OCI-LY7 (cell line): Measurements from ENCODE around the gene RNGTT. TPM values are rescaled to one million over a fixed set of nuclear protein-coding genes. Genes with fewer than 3 reads are reported as not detected.

Experiments used
- BruUV-seq: library from RNA; stranded (reverse); fragments of 400-500 nt; replicated peaks from 2 replicates; lab custom pipeline; 2021; lab: Mats Ljungman, UMichigan
- CTCF ChIA-PET: fragments of 300-600 bp; sonication (Branson Sonifier 250); formaldehyde crosslinking; loops from one replicate; lab custom pipeline; 2022; ENCODE audit warnings: antibody characterized with exemption; ENCODE audit not compliant: unreplicated experiment; lab: Charles Lee
- POLR2A ChIA-PET: fragments of 300-600 bp; sonication (Branson Sonifier 250); formaldehyde crosslinking; loops from one replicate; lab custom pipeline; 2022; ENCODE audit warnings: antibody characterized with exemption; lab: Charles Lee
- DNase-seq: peaks from one replicate; pipeline ENCODE4 v3.0.0-alpha.2; 2015; ENCODE audit warnings: low spot score
- H2AFZ ChIP-seq: fragments of 200-600 bp; sonication (generic), shearing (Covaris generic); 2 replicates; pipeline ENCODE4 v1.6.1; 2014; ENCODE audit warnings: mild to moderate bottlenecking, antibody characterized with exemption, low read length, moderate library complexity
- H3K27ac ChIP-seq: fragments of 200-600 bp; sonication (generic); 2 replicates; pipeline ENCODE4 v1.5.1; 2014; ENCODE audit warnings: mixed run types, low read depth, mild to moderate bottlenecking, moderate library complexity, low read length, inconsistent platforms; ENCODE audit not compliant: poor library complexity, severe bottlenecking
- H3K36me3 ChIP-seq: fragments of 200-600 bp; sonication (generic); 2 replicates; pipeline ENCODE4 v1.6.1; 2014; ENCODE audit warnings: mild to moderate bottlenecking, antibody characterized with exemption, low read length, moderate library complexity, mixed read lengths; ENCODE audit not compliant: insufficient read depth
- H3K4me1 ChIP-seq: fragments of 200-600 bp; sonication (generic); 2 replicates; pipeline ENCODE4 v1.5.1; 2014; ENCODE audit warnings: mild to moderate bottlenecking, low read length; ENCODE audit not compliant: insufficient read depth, poor library complexity, severe bottlenecking
- H3K4me2 ChIP-seq: fragments of 200-600 bp; sonication (generic); 2 replicates; pipeline ENCODE4 v1.6.1; 2014; ENCODE audit warnings: mild to moderate bottlenecking, low read length
- H3K4me3 ChIP-seq: fragments of 200-600 bp; sonication (generic); 2 replicates; pipeline ENCODE4 v1.5.1; 2014; ENCODE audit warnings: mild to moderate bottlenecking, low read depth, low read length; ENCODE audit not compliant: poor library complexity, severe bottlenecking
- H3K79me2 ChIP-seq: fragments of 200-600 bp; sonication (generic); 2 replicates; pipeline ENCODE4 v1.6.1; 2016; ENCODE audit warnings: low read depth, mild to moderate bottlenecking, low read length, moderate library complexity, mixed read lengths; ENCODE audit not compliant: insufficient read depth
- H3K9me2 ChIP-seq: fragments of 200-600 bp; sonication (generic); 2 replicates; pipeline ENCODE4 v1.6.1; 2016; ENCODE audit warnings: mild to moderate bottlenecking, low read length, mixed read lengths; ENCODE audit not compliant: insufficient read depth
- H3K9me3 ChIP-seq: fragments of 200-600 bp; sonication (generic); 2 replicates; pipeline ENCODE4 v1.6.1; 2014; ENCODE audit warnings: mild to moderate bottlenecking, mixed run types, low read length, mixed read lengths
- H4K20me1 ChIP-seq: fragments of 200-600 bp; sonication (generic); 2 replicates; pipeline ENCODE4 v1.6.1; 2014; ENCODE audit warnings: mild to moderate bottlenecking, antibody characterized with exemption, low read length, moderate library complexity, mixed read lengths; ENCODE audit not compliant: insufficient read depth
- EZH2phosphoT487 ChIP-seq: fragments of 200-600 bp; sonication (generic); IDR thresholded peaks from 2 replicates; pipeline ENCODE4 v1.6.1; 2018; ENCODE audit warnings: low read depth, borderline replicate concordance, mild to moderate bottlenecking, mixed run types, antibody characterized with exemption, low read length, moderate library complexity, mixed read lengths
- intact Hi-C: fragments of 100-400 bp; cut with micrococcal nuclease; formaldehyde crosslinking; loops from one replicate; pipeline ENCODE4 v1.10.0; 2022; ENCODE audit not compliant: unreplicated experiment
- total RNA-seq, 2 experiments: library from RNA; depleted of rRNA in 1 of 2; stranded (reverse); fragments of >200 nt in 1 of 2; shearing (Covaris generic) in 1 of 2; gene quantifications; 2 replicates each; pipeline ENCODE4 v1.2.3, GENCODE V29; 2014 to 2022
- TF ChIP-seq, protein P1 (sequence below): fragments of 200-600 bp; sonication (generic); conservative IDR thresholded peaks from 2 replicates; pipeline ENCODE4 v1.5.1; 2014; ENCODE audit warnings: mild to moderate bottlenecking, antibody characterized with exemption, low read length, moderate library complexity, mixed read lengths

Gene RNGTT
- total RNA-seq, 2 experiments from 2014 or later: 38.2 to 41.7 TPM

DNA sequence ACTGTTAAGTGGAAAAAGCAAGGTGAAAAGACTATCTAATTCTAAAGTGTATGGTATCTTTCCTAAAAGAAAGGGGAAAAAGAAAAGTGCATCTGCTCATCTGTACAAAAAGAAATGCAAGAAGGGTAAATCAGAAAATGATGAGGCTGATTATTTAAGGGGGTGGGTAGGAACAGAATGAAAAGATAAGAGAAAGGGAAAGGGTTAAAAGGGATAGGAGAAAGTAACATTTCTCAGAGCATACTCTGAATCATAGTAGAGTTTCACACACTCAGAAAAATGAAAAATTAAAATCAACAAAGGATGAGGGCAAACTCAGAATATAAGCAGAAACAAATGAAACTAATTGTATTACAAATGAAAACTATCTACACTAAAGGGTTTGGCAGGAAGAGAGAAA is 79.1 kb downstream of the RNGTT start:
- Histone ChIP-seq H3K9me3 (no peaks in the 10 kb centered on the region), H3K4me2 (no peak overlapping the region), H4K20me1 (no peaks in the 10 kb centered on the region), H3K4me3 (no peak overlapping the region), H3K9me2 (no peaks in the 10 kb centered on the region), H2AFZ (no peak overlapping the region), H3K27ac (no peak overlapping the region), H3K79me2 (no peaks in the 10 kb centered on the region; the same call in 1 of the 2 replicates), H3K36me3 (peaks cover 56% of the 10 kb centered on the region), H3K4me1 (no peaks in the 10 kb centered on the region)
- POLR2A ChIA-PET: interaction anchor here (0.6 kb wide), 1 partner anchor 282 kb away, joined by 3 read pairs; no protein-coding TSS in a partner anchor
- BruUV-seq: no TSS peak
- DNase-seq: no peak
- TF ChIP-seq EZH2phosphoT487: no peak
- CTCF ChIA-PET: no interaction called here
- intact Hi-C loops: no loop called here

DNA sequence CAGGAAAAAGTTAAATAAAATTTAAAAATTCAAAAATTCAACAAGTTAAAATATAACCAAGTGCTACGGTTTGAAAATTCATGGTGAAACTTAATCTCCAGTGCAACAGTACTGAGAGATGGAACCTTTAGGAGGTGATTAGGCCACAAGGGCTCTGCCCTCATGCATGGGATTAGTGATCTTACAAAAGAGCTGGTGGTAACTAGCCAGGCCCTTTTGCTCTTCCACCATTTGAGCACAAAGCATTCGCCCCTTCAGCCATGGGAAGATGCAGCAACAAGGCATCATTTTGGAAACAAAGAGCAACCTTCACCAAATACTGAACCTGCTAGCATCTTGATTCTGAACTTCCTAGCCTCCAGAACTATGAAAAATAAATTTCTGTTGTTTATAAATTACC is 80.9 kb downstream of the RNGTT start:
- Histone ChIP-seq H3K9me2 (no peaks in the 10 kb centered on the region), H3K36me3 (peaks cover 50% of the 10 kb centered on the region), H3K4me3 (no peak overlapping the region), H2AFZ (no peak overlapping the region), H3K4me1 (no peaks in the 10 kb centered on the region), H4K20me1 (no peaks in the 10 kb centered on the region), H3K9me3 (no peaks in the 10 kb centered on the region), H3K4me2 (no peak overlapping the region), H3K27ac (no peak overlapping the region), H3K79me2 (no peaks in the 10 kb centered on the region; the same call in 1 of the 2 replicates)
- CTCF ChIA-PET: no interaction called here
- TF ChIP-seq, protein P1, sequence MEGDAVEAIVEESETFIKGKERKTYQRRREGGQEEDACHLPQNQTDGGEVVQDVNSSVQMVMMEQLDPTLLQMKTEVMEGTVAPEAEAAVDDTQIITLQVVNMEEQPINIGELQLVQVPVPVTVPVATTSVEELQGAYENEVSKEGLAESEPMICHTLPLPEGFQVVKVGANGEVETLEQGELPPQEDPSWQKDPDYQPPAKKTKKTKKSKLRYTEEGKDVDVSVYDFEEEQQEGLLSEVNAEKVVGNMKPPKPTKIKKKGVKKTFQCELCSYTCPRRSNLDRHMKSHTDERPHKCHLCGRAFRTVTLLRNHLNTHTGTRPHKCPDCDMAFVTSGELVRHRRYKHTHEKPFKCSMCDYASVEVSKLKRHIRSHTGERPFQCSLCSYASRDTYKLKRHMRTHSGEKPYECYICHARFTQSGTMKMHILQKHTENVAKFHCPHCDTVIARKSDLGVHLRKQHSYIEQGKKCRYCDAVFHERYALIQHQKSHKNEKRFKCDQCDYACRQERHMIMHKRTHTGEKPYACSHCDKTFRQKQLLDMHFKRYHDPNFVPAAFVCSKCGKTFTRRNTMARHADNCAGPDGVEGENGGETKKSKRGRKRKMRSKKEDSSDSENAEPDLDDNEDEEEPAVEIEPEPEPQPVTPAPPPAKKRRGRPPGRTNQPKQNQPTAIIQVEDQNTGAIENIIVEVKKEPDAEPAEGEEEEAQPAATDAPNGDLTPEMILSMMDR: no peak
- no peak for TF ChIP-seq EZH2phosphoT487
- intact Hi-C loops: no loop called here
- POLR2A ChIA-PET: interaction anchor here (0.6 to 0.7 kb wide), 3 partner anchors 8 to 468 kb away, joined by 3 to 4 read pairs (median 4); no protein-coding TSS in a partner anchor
- BruUV-seq: no TSS peak
- no peak for DNase-seq

DNA sequence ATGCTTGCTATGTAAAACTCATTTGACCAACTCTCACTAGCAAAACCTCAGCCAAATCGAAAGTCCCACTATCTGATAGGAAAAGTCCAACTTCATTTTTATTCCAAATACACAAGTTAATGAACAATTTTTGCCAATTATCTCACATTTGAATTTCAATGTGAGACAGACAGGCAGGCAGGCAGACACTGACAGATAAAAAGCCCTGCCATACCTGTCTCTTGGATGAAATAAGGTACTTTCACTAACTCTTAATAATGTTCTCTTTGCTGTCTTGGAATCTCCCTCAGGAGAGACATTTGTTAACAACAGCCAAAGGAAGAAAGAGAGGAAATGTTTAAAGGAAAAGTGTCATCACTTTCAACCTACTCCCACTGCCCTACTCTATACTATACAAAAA is 82.0 kb downstream of the RNGTT start:
- H3K4me2 ChIP-seq: no peak overlapping the region
- H4K20me1 ChIP-seq: no peaks in the 10 kb centered on the region
- TF ChIP-seq, protein P1: no peak
- TF ChIP-seq EZH2phosphoT487: no peak
- H3K27ac ChIP-seq: no peak overlapping the region
- H3K4me1 ChIP-seq: no peaks in the 10 kb centered on the region
- DNase-seq: no peak
- no peaks in the 10 kb centered on the region for H3K79me2 ChIP-seq
- intact Hi-C loops: no loop called here
- ChIA-PET POLR2A (no interaction called here), CTCF (no interaction called here)
- H3K9me3 ChIP-seq: no peaks in the 10 kb centered on the region
- H3K9me2 ChIP-seq: no peaks in the 10 kb centered on the region
- H3K36me3 ChIP-seq: peaks cover 39% of the 10 kb centered on the region
- H2AFZ ChIP-seq: no peak overlapping the region
- no peak overlapping the region for H3K4me3 ChIP-seq
- no TSS peak for BruUV-seq
